Astrocyte (in vitro differentiated cells and primary cell): Measurements from ENCODE around the gene CSH2. TPM values are rescaled to one million over a fixed set of nuclear protein-coding genes. Genes with fewer than 3 reads are reported as not detected.
A peak's percentile ranks its signal among the peaks of the same experiment; 100 is the strongest.
"Not testable (repeated sequence)": the region's sequence is repeated elsewhere in the genome, so short reads cannot be mapped to it uniquely, and the experiment has no call there.

ENCODE experiments used
- DNase-seq: peaks from one replicate; pipeline ENCODE4 v3.0.0-alpha.2; 2010; ENCODE audit warnings: low read depth
- FAIRE-seq: peaks from 2 replicates; lab custom pipeline; 2011; peaks lifted over from hg19 to GRCh38; lab: Jason Lieb, UNC
- H2AFZ ChIP-seq: 2 replicates; pipeline ENCODE4 v1.6.0; 2012; ENCODE audit warnings: low read depth, low read length, inconsistent platforms
- H3K27ac ChIP-seq: 2 replicates; pipeline ENCODE4 v1.5.1; 2011; ENCODE audit warnings: low read depth, low read length, inconsistent platforms
- H3K27me3 ChIP-seq: 2 replicates; pipeline ENCODE4 v1.6.0; 2011; ENCODE audit warnings: low read length, inconsistent platforms; ENCODE audit not compliant: insufficient read depth
- H3K36me3 ChIP-seq: 2 replicates; pipeline ENCODE4 v1.5.1; 2011; ENCODE audit warnings: low read length, inconsistent platforms; ENCODE audit not compliant: insufficient read depth
- H3K4me1 ChIP-seq: 2 replicates; pipeline ENCODE4 v1.5.1; 2011; ENCODE audit warnings: low read length, inconsistent platforms; ENCODE audit not compliant: insufficient read depth
- H3K4me2 ChIP-seq: 2 replicates; pipeline ENCODE4 v1.6.0; 2012; ENCODE audit warnings: low read length, inconsistent platforms
- H3K4me3 ChIP-seq: 2 replicates; pipeline ENCODE4 v1.5.1; 2011; ENCODE audit warnings: low read depth, mild to moderate bottlenecking, low read length, inconsistent platforms; ENCODE audit not compliant: insufficient read depth
- H3K79me2 ChIP-seq: 2 replicates; pipeline ENCODE4 v1.6.0; 2012; ENCODE audit warnings: mild to moderate bottlenecking, low read length, inconsistent platforms; ENCODE audit not compliant: insufficient read depth
- H3K9ac ChIP-seq: 2 replicates; pipeline ENCODE4 v1.6.0; 2012; ENCODE audit warnings: mild to moderate bottlenecking, low read length, inconsistent platforms
- H3K9me3 ChIP-seq: 2 replicates; pipeline ENCODE4 v1.5.1; 2012; ENCODE audit warnings: low read depth, mild to moderate bottlenecking, low read length, inconsistent platforms; ENCODE audit not compliant: insufficient read depth
- H4K20me1 ChIP-seq: 2 replicates; pipeline ENCODE4 v1.6.0; 2012; ENCODE audit warnings: low read length, inconsistent platforms; ENCODE audit not compliant: insufficient read depth
- H3K27ac Mint-ChIP-seq: one replicate; pipeline ENCODE4 v1.8.0; 2021; ENCODE audit warnings: mild to moderate bottlenecking, mixed read lengths; ENCODE audit not compliant: unreplicated experiment
- H3K27me3 Mint-ChIP-seq: one replicate; pipeline ENCODE4 v1.8.0; 2021; ENCODE audit warnings: low read depth, mixed read lengths; ENCODE audit not compliant: unreplicated experiment
- H3K36me3 Mint-ChIP-seq: one replicate; pipeline ENCODE4 v1.8.0; 2021; ENCODE audit warnings: low read depth, mixed read lengths; ENCODE audit not compliant: unreplicated experiment
- H3K4me1 Mint-ChIP-seq: one replicate; pipeline ENCODE4 v1.8.0; 2021; ENCODE audit warnings: low read depth, mixed read lengths; ENCODE audit not compliant: unreplicated experiment
- H3K4me3 Mint-ChIP-seq: one replicate; pipeline ENCODE4 v1.8.0; 2021; ENCODE audit warnings: mild to moderate bottlenecking, moderate library complexity, mixed read lengths; ENCODE audit not compliant: unreplicated experiment
- H3K9me3 Mint-ChIP-seq: one replicate; pipeline ENCODE4 v1.8.0; 2021; ENCODE audit warnings: mild to moderate bottlenecking, mixed read lengths; ENCODE audit not compliant: unreplicated experiment
- CTCF ChIP-seq: IDR thresholded peaks from 2 replicates; pipeline ENCODE4 v1.5.1; 2011; ENCODE audit warnings: low read depth, mild to moderate bottlenecking, inconsistent platforms, low read length, moderate library complexity; ENCODE audit not compliant: insufficient read depth
- EZH2 ChIP-seq: IDR thresholded peaks from 2 replicates; pipeline ENCODE4 v1.6.1; 2012; ENCODE audit warnings: mild to moderate bottlenecking, low read length, inconsistent platforms; ENCODE audit not compliant: insufficient read depth
- total RNA-seq: library from RNA; stranded (reverse); gene quantifications from 2 replicates; pipeline ENCODE4 v1.2.1, GENCODE V29; 2021

CSH2 gene
- total RNA-seq, 1 donor from 2014 or later = 4.3 TPM

DNA sequence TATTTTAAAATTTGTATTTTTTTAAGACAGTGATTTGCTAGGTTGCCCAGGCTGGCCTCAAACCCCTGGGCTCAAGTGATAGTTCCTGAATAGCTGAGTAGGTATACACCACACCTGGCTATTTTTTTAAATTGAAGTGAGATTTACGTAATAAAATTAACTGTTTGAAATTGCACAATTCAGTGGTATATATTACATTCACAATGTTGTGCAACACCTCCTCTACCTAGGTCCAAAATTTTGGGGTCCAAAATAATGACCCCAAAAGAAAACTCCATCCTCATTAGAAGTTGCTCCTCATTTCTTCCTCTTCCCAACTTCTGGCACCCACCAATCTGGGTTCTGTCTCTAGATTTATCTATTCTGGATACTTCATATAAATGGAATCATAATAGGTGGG lies 28.0 kb downstream of the CSH2 start:
- peaks cover 3% of the 10 kb centered on the region for H3K27me3 Mint-ChIP-seq
- FAIRE-seq (no peak), DNase-seq (no peak)
- Histone ChIP-seq H3K9ac (no peak overlapping the region), H3K4me3 (no peak overlapping the region), H3K4me2 (no peak overlapping the region), H4K20me1 (peaks cover 17% of the 10 kb centered on the region), H3K9me3 (no peaks in the 10 kb centered on the region), H3K27me3 (no peaks in the 10 kb centered on the region), H3K27ac (no peak overlapping the region), H3K4me1 (peaks cover 16% of the 10 kb centered on the region), H3K79me2 (peaks cover 18% of the 10 kb centered on the region), H3K36me3 (no peaks in the 10 kb centered on the region), H2AFZ (no peak overlapping the region)
- peaks cover 12% of the 10 kb centered on the region for H3K9me3 Mint-ChIP-seq
- H3K4me1 Mint-ChIP-seq = peaks cover 4% of the 10 kb centered on the region
- no peak overlapping the region for H3K27ac Mint-ChIP-seq
- no peak overlapping the region for H3K4me3 Mint-ChIP-seq
- H3K36me3 Mint-ChIP-seq = no peaks in the 10 kb centered on the region
- TF ChIP-seq CTCF (no peak), EZH2 (no peak)

- H3K36me3 ChIP-seq = no peaks in the 10 kb centered on the region
- no peak overlapping the region for H3K27ac ChIP-seq
- H3K4me3 ChIP-seq = no peak overlapping the region
- H2AFZ ChIP-seq = no peak overlapping the region
- peaks cover 28% of the 10 kb centered on the region for H4K20me1 ChIP-seq
- no peaks in the 10 kb centered on the region for H3K9me3 ChIP-seq
- no peak overlapping the region for H3K27ac Mint-ChIP-seq
- peaks cover 12% of the 10 kb centered on the region for H3K9me3 Mint-ChIP-seq
- peaks cover 30% of the 10 kb centered on the region for H3K79me2 ChIP-seq
- DNase-seq (no peak), FAIRE-seq (no peak)
- H3K4me1 ChIP-seq = peaks cover 18% of the 10 kb centered on the region
- H3K4me1 Mint-ChIP-seq = peaks cover 7% of the 10 kb centered on the region
- peak overlapping the region; percentile 83 for H3K4me3 Mint-ChIP-seq
- H3K27me3 ChIP-seq = no peaks in the 10 kb centered on the region
- TF ChIP-seq EZH2 (no peak), CTCF (no peak)
- no peaks in the 10 kb centered on the region for H3K36me3 Mint-ChIP-seq
- H3K4me2 ChIP-seq = no peak overlapping the region
- no peak overlapping the region for H3K9ac ChIP-seq
- H3K27me3 Mint-ChIP-seq = peaks cover 3% of the 10 kb centered on the region
Observed at GRCh38 chr17:63843910-63844677, 29.4 kb downstream of the CSH2 start.

- not testable (repeated sequence) for H3K27me3 ChIP-seq, FAIRE-seq, H3K36me3 ChIP-seq, H3K9me3 ChIP-seq, H3K27me3 Mint-ChIP-seq, H3K36me3 Mint-ChIP-seq, H3K4me1 Mint-ChIP-seq, H3K9me3 Mint-ChIP-seq, H3K27ac ChIP-seq
- peak; percentile 53 for DNase-seq
- Histone ChIP-seq H3K79me2 (peaks cover 37% of the 10 kb centered on the region), H3K4me2 (peak overlapping the region; percentile 100), H3K9ac (peak overlapping the region; percentile 92), H4K20me1 (peaks cover 34% of the 10 kb centered on the region), H2AFZ (peak overlapping the region; percentile 76), H3K4me3 (peak overlapping the region; percentile 68), H3K4me1 (peaks cover 14% of the 10 kb centered on the region)
- Mint-ChIP-seq H3K4me3 (peak overlapping the region; percentile 83), H3K27ac (peak overlapping the region; percentile 27)
Observed at GRCh38 chr17:63843387-63843888, 30.0 kb downstream of the CSH2 start.
